NCI-H82 treated with DMSO at 0.1 percent for 48 hours (cell line): ENCODE data around the gene MVB12B.

Experiments used
- DNase-seq: peaks from one replicate; lab custom pipeline; 2025; ENCODE audit not compliant: unreplicated experiment; lab: John Stamatoyannopoulos, UW

The MVB12B gene

GRCh38 chr9:126423142-126423915, 96.7 kb downstream of the MVB12B start:
- DNase-seq: no peak

- DNase-seq: no peak
Measured at GRCh38 chr9:126423916-126424185, 97.2 kb downstream of the MVB12B start.

- DNase-seq: no peak
Measured at GRCh38 chr9:126424511-126424910, 97.9 kb downstream of the MVB12B start.

- DNase-seq: no peak
Measured at GRCh38 chr9:126428534-126429175, 102.0 kb downstream of the MVB12B start.

GRCh38 chr9:126429190-126429589, 102.6 kb downstream of the MVB12B start:
- no peak for DNase-seq

- no peak for DNase-seq
Measured at GRCh38 chr9:126430124-126430523, 103.5 kb downstream of the MVB12B start.

- no peak for DNase-seq
Measured at GRCh38 chr9:126431077-126431742, 104.6 kb downstream of the MVB12B start.

GRCh38 chr9:126432659-126433058, 106.0 kb downstream of the MVB12B start:
- DNase-seq: no peak

- no peak for DNase-seq
Measured at GRCh38 chr9:126435105-126435504, 108.5 kb downstream of the MVB12B start.

- DNase-seq: no peak
Measured at GRCh38 chr9:126435626-126436025, 109.0 kb downstream of the MVB12B start.

GRCh38 chr9:126436545-126437267, 110.1 kb downstream of the MVB12B start:
- no peak for DNase-seq

GRCh38 chr9:126437268-126437666, 110.6 kb downstream of the MVB12B start:
- DNase-seq: no peak

GRCh38 chr9:126437701-126438100, 111.1 kb downstream of the MVB12B start:
- no peak for DNase-seq

- DNase-seq: peak; percentile 31
Measured at GRCh38 chr9:126438741-126439401, 112.2 kb downstream of the MVB12B start.

GRCh38 chr9:126439402-126439765, 112.8 kb downstream of the MVB12B start:
- DNase-seq: no peak

- DNase-seq: peak; percentile 15
Measured at GRCh38 chr9:126439883-126440653, 113.4 kb downstream of the MVB12B start.

GRCh38 chr9:126440940-126441339, 114.3 kb downstream of the MVB12B start:
- DNase-seq: no peak

GRCh38 chr9:126442636-126443035, 116.0 kb downstream of the MVB12B start:
- no peak for DNase-seq

GRCh38 chr9:126443144-126443543, 116.5 kb downstream of the MVB12B start:
- DNase-seq: no peak

- DNase-seq: no peak
Measured at GRCh38 chr9:126448136-126448535, 121.5 kb downstream of the MVB12B start.
